ENCODE data around the gene VRK2. TPM values are rescaled to one million over a fixed set of nuclear protein-coding genes. Genes with fewer than 3 reads are reported as not detected.

The VRK2 gene
- total RNA-seq, 2 experiments from 2014 or later = 21.5 to 22.8 TPM

- Mint-ChIP-seq H3K9me3 (peaks cover 8% of the 10 kb centered on the region), H3K4me3 (no peak overlapping the region), H3K27me3 (no peaks in the 10 kb centered on the region), H3K36me3 (peaks cover 34% of the 10 kb centered on the region), H3K4me1 (peaks cover 3% of the 10 kb centered on the region), H3K27ac (no peak overlapping the region)
- POLR2A ChIA-PET = no interaction called here
- no peak for ATAC-seq (ENCODE audit: low read depth)
- no peak for DNase-seq
These were observed 160.2 kb downstream of the VRK2 start for GRCh38 chr2:58206785-58207184.

- H3K27ac Mint-ChIP-seq = no peak overlapping the region
- POLR2A ChIA-PET = no interaction called here
- peaks cover 12% of the 10 kb centered on the region for H3K9me3 Mint-ChIP-seq
- peaks cover 3% of the 10 kb centered on the region for H3K4me1 Mint-ChIP-seq
- peaks cover 37% of the 10 kb centered on the region for H3K36me3 Mint-ChIP-seq
- DNase-seq = no peak
- H3K4me3 Mint-ChIP-seq = no peak overlapping the region
- no peak for ATAC-seq (ENCODE audit: low read depth)
- no peaks in the 10 kb centered on the region for H3K27me3 Mint-ChIP-seq
These were observed 160.6 kb downstream of the VRK2 start for GRCh38 chr2:58207189-58207588.

Other genes with a start within 250 kb of the VRK2 start
- gene FANCL, start 194.5 kb downstream of the VRK2 start, total RNA-seq = 10 to 100 TPM; 12.2 to 16.4 TPM